ENCODE measurements around the gene NRXN3.

DNA sequence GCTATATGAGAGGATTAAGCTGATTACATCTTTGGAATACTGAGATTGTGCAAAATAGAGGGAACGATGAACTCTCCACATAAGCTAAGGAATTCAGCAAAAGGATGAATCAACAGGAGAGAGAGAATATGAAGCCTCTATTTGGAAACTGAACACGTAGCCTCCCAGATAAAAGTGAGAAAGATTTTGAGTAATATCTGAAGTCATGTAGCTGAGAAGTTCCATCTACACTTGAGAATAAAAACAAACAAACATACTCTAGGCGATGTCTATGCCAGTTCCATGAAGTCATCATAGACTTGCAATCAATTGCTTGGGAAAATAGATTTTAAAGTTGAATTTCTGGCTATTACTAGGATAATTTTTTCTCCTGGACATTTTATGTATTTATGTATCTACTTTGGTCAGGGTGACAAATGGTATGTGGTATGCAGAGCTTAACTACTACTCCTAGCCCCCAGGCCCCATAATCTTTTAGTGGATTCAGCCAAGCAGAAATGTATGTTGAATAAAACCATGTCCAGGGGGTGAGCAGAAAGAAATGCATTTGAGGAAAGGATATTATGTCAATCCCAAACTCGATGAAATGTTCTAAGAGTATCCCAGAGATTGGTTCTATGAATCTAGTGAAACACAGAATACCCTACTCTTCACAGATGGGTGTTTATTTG is 1413.7 kb downstream of the NRXN3 start:
- no peak for TF ChIP-seq ZBTB49 (tag by site-specific recombination; IDR thresholded peaks at IDR 0.05; ENCODE audit: low read depth)
- no peak for TF ChIP-seq SCRT1 (tag by site-specific recombination; IDR thresholded peaks at IDR 0.05; ENCODE audit: borderline replicate concordance)
- TF ChIP-seq ZNF423 (tag by site-specific recombination; IDR thresholded peaks at IDR 0.05): no peak
- TF ChIP-seq, protein P1, sequence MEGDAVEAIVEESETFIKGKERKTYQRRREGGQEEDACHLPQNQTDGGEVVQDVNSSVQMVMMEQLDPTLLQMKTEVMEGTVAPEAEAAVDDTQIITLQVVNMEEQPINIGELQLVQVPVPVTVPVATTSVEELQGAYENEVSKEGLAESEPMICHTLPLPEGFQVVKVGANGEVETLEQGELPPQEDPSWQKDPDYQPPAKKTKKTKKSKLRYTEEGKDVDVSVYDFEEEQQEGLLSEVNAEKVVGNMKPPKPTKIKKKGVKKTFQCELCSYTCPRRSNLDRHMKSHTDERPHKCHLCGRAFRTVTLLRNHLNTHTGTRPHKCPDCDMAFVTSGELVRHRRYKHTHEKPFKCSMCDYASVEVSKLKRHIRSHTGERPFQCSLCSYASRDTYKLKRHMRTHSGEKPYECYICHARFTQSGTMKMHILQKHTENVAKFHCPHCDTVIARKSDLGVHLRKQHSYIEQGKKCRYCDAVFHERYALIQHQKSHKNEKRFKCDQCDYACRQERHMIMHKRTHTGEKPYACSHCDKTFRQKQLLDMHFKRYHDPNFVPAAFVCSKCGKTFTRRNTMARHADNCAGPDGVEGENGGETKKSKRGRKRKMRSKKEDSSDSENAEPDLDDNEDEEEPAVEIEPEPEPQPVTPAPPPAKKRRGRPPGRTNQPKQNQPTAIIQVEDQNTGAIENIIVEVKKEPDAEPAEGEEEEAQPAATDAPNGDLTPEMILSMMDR (tag by site-specific recombination; IDR thresholded peaks at IDR 0.05): no peak
- no peak for TF ChIP-seq ZNF274 (IDR thresholded peaks at IDR 0.05; ENCODE audit: low read length)
- TF ChIP-seq ZNF274 (tag by site-specific recombination; IDR thresholded peaks at IDR 0.05; ENCODE audit: borderline replicate concordance): no peak
- no peak for TF ChIP-seq PBX3 (CRISPR knock-in tag; IDR thresholded peaks at IDR 0.05)
- no peak for TF ChIP-seq ZBTB8A (tag by site-specific recombination; IDR thresholded peaks at IDR 0.05)
- TF ChIP-seq, protein P2, sequence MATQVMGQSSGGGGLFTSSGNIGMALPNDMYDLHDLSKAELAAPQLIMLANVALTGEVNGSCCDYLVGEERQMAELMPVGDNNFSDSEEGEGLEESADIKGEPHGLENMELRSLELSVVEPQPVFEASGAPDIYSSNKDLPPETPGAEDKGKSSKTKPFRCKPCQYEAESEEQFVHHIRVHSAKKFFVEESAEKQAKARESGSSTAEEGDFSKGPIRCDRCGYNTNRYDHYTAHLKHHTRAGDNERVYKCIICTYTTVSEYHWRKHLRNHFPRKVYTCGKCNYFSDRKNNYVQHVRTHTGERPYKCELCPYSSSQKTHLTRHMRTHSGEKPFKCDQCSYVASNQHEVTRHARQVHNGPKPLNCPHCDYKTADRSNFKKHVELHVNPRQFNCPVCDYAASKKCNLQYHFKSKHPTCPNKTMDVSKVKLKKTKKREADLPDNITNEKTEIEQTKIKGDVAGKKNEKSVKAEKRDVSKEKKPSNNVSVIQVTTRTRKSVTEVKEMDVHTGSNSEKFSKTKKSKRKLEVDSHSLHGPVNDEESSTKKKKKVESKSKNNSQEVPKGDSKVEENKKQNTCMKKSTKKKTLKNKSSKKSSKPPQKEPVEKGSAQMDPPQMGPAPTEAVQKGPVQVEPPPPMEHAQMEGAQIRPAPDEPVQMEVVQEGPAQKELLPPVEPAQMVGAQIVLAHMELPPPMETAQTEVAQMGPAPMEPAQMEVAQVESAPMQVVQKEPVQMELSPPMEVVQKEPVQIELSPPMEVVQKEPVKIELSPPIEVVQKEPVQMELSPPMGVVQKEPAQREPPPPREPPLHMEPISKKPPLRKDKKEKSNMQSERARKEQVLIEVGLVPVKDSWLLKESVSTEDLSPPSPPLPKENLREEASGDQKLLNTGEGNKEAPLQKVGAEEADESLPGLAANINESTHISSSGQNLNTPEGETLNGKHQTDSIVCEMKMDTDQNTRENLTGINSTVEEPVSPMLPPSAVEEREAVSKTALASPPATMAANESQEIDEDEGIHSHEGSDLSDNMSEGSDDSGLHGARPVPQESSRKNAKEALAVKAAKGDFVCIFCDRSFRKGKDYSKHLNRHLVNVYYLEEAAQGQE (tag by site-specific recombination; IDR thresholded peaks at IDR 0.05): no peak
- TF ChIP-seq ZNF302 (tag by site-specific recombination; IDR thresholded peaks at IDR 0.05; ENCODE audit: low read depth): no peak
- no peak for TF ChIP-seq ZBTB21 (tag by site-specific recombination; IDR thresholded peaks at IDR 0.05)
- no peak for TF ChIP-seq ZNF174 (tag by site-specific recombination; IDR thresholded peaks at IDR 0.05)
